GM10266 (cell line): ENCODE results near the gene MPO.

Experiments used
- DNase-seq: peaks from one replicate; pipeline ENCODE4 v3.0.0; 2012; ENCODE audit errors: extremely low spot score
- TF ChIP-seq, protein P1 (sequence below): IDR thresholded peaks from 2 replicates; pipeline ENCODE4 v1.5.1; 2012; ENCODE audit warnings: mild to moderate bottlenecking, low read depth; ENCODE audit not compliant: control insufficient read depth, insufficient read depth; ENCODE audit errors: missing control alignments

The MPO gene

DNA sequence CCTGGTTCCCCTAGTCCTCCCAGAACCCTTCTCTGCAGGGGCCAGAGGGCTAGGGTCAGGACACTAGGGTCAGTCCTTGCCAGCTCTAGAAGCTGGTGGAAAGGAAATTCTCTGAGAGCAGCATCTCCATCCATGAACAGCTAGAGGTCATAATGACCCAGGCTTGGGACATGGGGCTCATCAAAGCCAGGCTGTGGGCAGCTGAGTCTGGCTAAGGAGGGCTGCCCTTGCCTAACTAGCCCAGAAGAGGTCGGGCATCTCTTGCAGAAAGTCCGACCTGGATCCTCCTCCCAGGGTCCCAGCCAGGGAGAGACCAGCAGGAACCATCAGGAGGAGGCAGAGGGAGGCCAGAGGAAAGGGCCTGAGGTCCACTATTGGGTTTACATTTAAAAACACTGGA lies 4.3 kb downstream of the MPO start:
- peak; percentile 26 for DNase-seq
- TF ChIP-seq, protein P1, sequence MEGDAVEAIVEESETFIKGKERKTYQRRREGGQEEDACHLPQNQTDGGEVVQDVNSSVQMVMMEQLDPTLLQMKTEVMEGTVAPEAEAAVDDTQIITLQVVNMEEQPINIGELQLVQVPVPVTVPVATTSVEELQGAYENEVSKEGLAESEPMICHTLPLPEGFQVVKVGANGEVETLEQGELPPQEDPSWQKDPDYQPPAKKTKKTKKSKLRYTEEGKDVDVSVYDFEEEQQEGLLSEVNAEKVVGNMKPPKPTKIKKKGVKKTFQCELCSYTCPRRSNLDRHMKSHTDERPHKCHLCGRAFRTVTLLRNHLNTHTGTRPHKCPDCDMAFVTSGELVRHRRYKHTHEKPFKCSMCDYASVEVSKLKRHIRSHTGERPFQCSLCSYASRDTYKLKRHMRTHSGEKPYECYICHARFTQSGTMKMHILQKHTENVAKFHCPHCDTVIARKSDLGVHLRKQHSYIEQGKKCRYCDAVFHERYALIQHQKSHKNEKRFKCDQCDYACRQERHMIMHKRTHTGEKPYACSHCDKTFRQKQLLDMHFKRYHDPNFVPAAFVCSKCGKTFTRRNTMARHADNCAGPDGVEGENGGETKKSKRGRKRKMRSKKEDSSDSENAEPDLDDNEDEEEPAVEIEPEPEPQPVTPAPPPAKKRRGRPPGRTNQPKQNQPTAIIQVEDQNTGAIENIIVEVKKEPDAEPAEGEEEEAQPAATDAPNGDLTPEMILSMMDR = no peak

DNA sequence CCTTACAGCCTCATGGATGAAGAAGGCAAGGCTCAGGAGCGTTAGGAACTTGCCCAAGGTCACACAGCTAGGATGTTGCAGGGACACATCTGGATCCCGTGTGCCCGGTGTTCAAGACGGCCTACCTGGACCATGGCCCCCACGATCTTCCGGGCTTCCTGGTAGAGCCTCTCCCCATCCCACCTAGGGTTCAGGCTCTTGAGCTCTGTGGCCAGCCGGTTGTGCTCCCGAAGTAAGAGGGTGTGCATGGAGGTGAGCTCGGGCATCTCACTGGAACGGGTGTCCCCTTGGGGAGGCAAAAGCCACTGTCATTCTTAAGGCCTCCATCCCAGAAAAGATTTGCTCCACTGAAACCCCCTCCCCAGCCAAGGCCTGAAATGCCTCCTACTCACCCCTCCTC lies 5.3 kb downstream of the MPO start:
- DNase-seq = no peak
- TF ChIP-seq, protein P1 = no peak

DNA sequence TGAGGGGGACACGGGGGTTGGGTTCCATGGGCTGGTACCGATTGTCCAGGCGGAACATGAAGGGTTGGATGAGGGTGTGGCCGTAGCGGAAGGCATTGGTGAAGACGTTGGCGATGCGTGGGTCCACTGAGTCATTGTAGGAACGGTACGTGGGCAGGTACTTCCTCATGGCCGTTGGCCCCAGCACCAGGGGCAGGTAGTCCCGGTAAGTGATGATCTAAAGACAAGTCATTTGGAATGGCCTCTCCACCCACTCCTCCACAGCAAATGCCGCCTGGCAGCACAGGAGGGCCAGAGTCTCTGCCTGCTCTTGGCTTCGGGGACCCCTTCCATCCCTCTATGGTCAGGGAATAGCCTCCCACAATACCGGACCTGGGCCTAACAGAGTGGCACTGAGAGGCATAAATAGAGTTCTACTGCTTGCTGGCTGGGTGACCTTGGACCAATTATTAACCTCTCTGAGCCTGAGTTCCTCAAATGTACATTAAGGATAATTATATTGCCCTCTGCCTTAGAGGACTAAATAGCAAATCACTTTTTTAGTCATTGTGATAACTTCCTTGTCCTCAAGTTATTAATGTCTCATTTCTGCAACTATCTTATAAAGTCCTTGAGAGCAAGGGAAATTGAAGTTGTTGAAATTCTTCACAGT lies 7.2 kb downstream of the MPO start:
- no peak for DNase-seq
- TF ChIP-seq, protein P1 = no peak

DNA sequence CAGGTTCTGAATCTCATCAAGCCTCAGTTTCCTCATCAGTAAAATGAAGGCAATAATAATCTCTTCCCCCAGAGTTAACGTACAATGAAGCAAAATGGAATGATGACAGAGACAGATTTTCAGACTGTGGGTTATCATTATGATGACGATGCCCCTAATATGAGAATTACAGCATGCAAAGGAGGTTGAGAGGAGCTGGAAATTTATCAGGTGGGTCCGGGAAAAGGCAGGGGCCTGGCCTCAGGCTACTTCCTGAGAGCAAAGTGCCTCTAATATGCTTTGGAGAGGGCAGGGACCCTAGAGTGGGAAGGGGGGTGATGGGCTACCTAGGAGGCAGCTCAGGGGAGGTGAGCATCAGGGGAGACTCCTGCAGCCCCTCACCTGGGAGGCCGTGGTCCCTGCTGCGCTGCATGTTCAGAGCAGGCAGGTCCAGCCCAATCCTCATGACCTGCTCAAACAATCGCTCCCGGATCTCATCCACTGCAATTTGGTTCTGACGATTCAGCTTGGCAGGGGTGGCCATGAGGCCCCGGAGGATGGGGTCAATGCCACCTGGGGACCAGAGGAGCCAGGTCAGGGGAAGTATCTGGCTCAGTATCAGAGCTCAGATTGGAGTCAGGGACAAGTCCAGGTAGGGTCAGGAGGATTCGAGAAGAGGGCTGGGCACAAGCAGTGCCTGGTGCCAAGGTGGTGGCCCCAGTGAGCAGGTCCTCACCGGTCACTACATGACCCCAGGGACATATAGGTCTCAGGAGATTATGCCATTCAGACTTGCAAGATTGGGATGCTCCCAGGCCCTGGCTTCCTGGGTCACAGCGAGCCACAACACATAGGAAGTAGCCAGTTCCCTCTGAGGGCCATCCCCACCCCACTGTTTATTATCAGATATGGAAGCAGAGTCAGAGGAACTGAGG lies 8.1 kb downstream of the MPO start:
- peak; percentile 7 for DNase-seq
- TF ChIP-seq, protein P1 = no peak

DNA sequence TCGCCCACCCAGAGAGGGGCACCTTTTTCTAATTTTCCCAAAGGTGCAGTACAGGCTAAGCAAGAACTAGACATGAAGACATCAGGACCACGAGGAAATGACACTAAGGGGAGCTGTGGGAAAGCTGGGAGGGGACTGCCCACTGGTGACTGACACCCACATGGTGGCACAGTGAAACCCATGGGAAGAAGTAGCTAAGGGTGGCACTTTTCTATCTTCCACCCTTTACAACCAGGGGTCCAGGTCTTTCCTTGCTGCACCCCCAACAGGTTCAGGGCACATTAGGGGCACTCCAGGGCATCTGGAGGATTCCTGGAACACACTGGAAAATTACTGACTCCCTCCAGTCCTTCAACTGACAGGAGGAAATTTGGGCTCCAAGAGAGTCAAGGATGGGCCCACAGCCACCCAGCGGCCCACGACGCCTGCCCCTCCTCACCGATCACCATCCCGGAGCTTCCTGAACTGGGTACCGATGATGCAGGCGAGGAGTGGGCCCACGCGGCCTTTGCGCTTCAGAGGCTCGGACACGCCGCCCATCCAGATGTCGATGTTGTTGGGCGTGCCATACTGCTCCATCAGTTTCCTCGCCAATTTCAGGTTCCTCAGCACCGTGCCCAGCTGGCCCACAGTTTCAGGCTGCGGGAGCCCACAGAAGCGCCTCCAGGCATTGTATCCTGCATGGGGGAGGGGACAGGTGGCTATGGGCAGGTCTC lies 9.4 kb downstream of the MPO start:
- peak; percentile 5 for DNase-seq
- TF ChIP-seq, protein P1 = no peak

DNA sequence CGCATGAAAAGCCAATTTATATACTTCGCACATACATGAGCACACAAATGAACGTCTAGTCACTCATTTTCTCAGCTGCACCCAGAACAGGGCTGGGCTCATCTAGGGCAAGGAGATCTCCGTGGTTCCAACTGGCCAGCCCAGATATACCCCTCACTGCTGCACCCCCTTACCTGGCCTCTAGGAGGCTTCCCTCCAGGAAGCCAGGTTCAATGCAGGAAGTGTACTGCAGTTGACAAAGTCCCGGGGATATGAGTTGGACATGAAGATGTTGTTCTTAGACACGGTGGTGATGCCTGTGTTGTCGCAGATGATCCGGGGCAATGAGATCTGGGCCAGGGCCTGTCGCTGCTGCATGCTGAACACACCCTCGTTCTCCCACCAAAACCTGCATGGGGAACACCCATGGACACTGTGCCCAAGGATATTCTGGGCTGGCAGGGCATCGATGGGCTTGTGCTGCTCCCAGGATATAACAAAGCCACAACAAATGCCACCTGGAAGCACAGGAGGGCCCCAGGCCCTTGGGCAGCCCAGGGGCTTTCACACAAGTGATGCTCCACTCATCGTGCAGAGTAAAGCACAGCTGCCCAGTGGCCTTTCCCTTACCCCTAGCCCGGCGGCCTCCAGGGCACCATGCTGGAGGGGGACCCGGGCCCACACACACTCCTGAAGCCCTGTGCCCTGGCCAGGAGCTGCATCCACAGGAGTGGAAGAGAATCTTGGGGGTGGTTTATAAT lies 10.1 kb downstream of the MPO start:
- DNase-seq = peak; percentile 7
- TF ChIP-seq, protein P1 = peak; percentile 4
